Hematopoietic multipotent progenitor cell treated with erythropoietin and hydrocortisone succinate and interleukin-3 and kit ligand, for 15 days (in vitro differentiated cells): Measurements from ENCODE around the gene SOX1.

Experiments
- DNase-seq: peaks from one replicate; pipeline ENCODE4 v3.0.0-alpha.2; 2015; ENCODE audit warnings: low spot score

Gene SOX1

GRCh38 chr13:112059457-112060281, 7.3 kb upstream of the SOX1 start:
- no peak for DNase-seq

- no peak for DNase-seq
Measured at GRCh38 chr13:112060282-112060830, 6.6 kb upstream of the SOX1 start.

GRCh38 chr13:112060899-112061366, 6.0 kb upstream of the SOX1 start:
- no peak for DNase-seq

GRCh38 chr13:112061367-112062061, 5.4 kb upstream of the SOX1 start:
- no peak for DNase-seq

GRCh38 chr13:112062072-112062567, 4.8 kb upstream of the SOX1 start:
- no peak for DNase-seq

GRCh38 chr13:112062571-112063570, 4.1 kb upstream of the SOX1 start:
- DNase-seq, result no peak

- no peak for DNase-seq
Measured at GRCh38 chr13:112063807-112064206, 3.1 kb upstream of the SOX1 start.

- no peak for DNase-seq
Measured at GRCh38 chr13:112064222-112064621, 2.7 kb upstream of the SOX1 start.

GRCh38 chr13:112065521-112065866, 1.5 kb upstream of the SOX1 start:
- DNase-seq, result no peak

- no peak for DNase-seq
Measured at GRCh38 chr13:112065867-112066623, 904 bp upstream of the SOX1 start.

GRCh38 chr13:112066624-112067004, 335 bp upstream of the SOX1 start:
- no peak for DNase-seq

GRCh38 chr13:112067871-112068539, 1.1 kb downstream of the SOX1 start:
- DNase-seq, result no peak

GRCh38 chr13:112068540-112069060, 1.7 kb downstream of the SOX1 start:
- DNase-seq, result no peak

GRCh38 chr13:112069061-112069844, 2.3 kb downstream of the SOX1 start:
- no peak for DNase-seq

GRCh38 chr13:112069845-112070251, 2.9 kb downstream of the SOX1 start:
- DNase-seq, result no peak

- no peak for DNase-seq
Measured at GRCh38 chr13:112071102-112071722, 4.3 kb downstream of the SOX1 start.

- DNase-seq, result no peak
Measured at GRCh38 chr13:112071723-112072533, 5.0 kb downstream of the SOX1 start.
